IMR-90 (cell line): ENCODE results near the gene MTIF3. TPM values are rescaled to one million over a fixed set of nuclear protein-coding genes. Genes with fewer than 3 reads are reported as not detected.

Source experiments
- ATAC-seq: fragments of 200-7000 bp; cut with Tn5 transposase; 2 replicates; pipeline ENCODE4 v1.9.1; 2020; ENCODE audit warnings: low read depth, mild to moderate bottlenecking, moderate library complexity
- BruUV-seq: library from RNA; stranded (reverse); fragments of 400-500 nt; replicated peaks from 2 replicates; lab custom pipeline; 2021; lab: Mats Ljungman, UMichigan
- CTCF ChIA-PET: fragments of 300-600 bp; formaldehyde crosslinking; extraction: SDS; loops from one replicate; lab custom pipeline; 2021; ENCODE audit warnings: antibody characterized with exemption; lab: Yijun Ruan, JAX
- POLR2A ChIA-PET: fragments of 300-600 bp; sonication (Branson Sonifier 250); formaldehyde crosslinking; loops from one replicate; lab custom pipeline; 2022; ENCODE audit warnings: antibody characterized with exemption; ENCODE audit not compliant: unreplicated experiment; lab: Charles Lee
- DNase-seq: peaks from one replicate; pipeline ENCODE4 v3.0.0; 2013
- H2AFZ ChIP-seq: replicated peaks from 2 replicates; pipeline ENCODE3; 2013; ENCODE audit warnings: low read length, mild to moderate bottlenecking; ENCODE audit not compliant: poor library complexity
- H2AK5ac ChIP-seq: 2 replicates; pipeline ENCODE4 v1.6.1; 2013; ENCODE audit warnings: low read depth, low read length, inconsistent platforms
- H2AK9ac ChIP-seq: replicated peaks from 2 replicates; pipeline ENCODE3; 2013; ENCODE audit warnings: mild to moderate bottlenecking, low read depth, low read length, moderate library complexity; ENCODE audit not compliant: poor library complexity
- H2BK120ac ChIP-seq: 2 replicates; pipeline ENCODE4 v1.6.1; 2013; ENCODE audit warnings: low read depth, low read length, inconsistent platforms
- H2BK15ac ChIP-seq: 3 replicates; pipeline ENCODE4 v1.6.1; 2013; ENCODE audit warnings: low read depth, low read length, inconsistent platforms
- H2BK20ac ChIP-seq: 2 replicates; pipeline ENCODE4 v1.6.1; 2013; ENCODE audit warnings: low read depth, mild to moderate bottlenecking, inconsistent platforms, low read length, moderate library complexity
- H2BK5ac ChIP-seq: 2 replicates; pipeline ENCODE4 v1.6.1; 2013; ENCODE audit warnings: mild to moderate bottlenecking, low read depth, low read length, inconsistent platforms; ENCODE audit not compliant: poor library complexity, severe bottlenecking
- H3K14ac ChIP-seq: replicated peaks from 2 replicates; pipeline ENCODE4 v1.6.1; 2013; ENCODE audit warnings: low read depth, low read length, inconsistent platforms
- H3K18ac ChIP-seq: 2 replicates; pipeline ENCODE4 v1.6.1; 2013; ENCODE audit warnings: low read depth, low read length, control low read depth
- H3K23ac ChIP-seq: 2 replicates; pipeline ENCODE4 v1.6.1; 2013; ENCODE audit warnings: low read depth, low read length, inconsistent platforms
- H3K27ac ChIP-seq: 2 replicates; pipeline ENCODE4 v1.5.1; 2013; ENCODE audit warnings: mild to moderate bottlenecking, control low read depth, low read length; ENCODE audit not compliant: insufficient read depth
- H3K27me3 ChIP-seq: 2 replicates; pipeline ENCODE4 v1.6.1; 2013; ENCODE audit warnings: low read length; ENCODE audit not compliant: control insufficient read depth, insufficient read depth
- H3K36me3 ChIP-seq: 2 replicates; pipeline ENCODE4 v1.6.1; 2013; ENCODE audit warnings: low read length, mixed read lengths; ENCODE audit not compliant: control insufficient read depth, insufficient read depth
- H3K4ac ChIP-seq: 2 replicates; pipeline ENCODE4 v1.6.1; 2013; ENCODE audit warnings: low read depth, low read length, inconsistent platforms
- H3K4me1 ChIP-seq: 2 replicates; pipeline ENCODE4 v1.6.1; 2013; ENCODE audit warnings: low read length, mixed read lengths; ENCODE audit not compliant: control insufficient read depth, insufficient read depth
- H3K4me2 ChIP-seq: 2 replicates; pipeline ENCODE4 v1.6.1; 2013; ENCODE audit warnings: low read depth, mild to moderate bottlenecking, control low read depth, low read length, moderate library complexity
- H3K4me3 ChIP-seq: 2 replicates; pipeline ENCODE4 v1.5.1; 2013; ENCODE audit warnings: low read depth, mild to moderate bottlenecking, control low read depth, low read length, moderate library complexity; ENCODE audit not compliant: insufficient read depth
- H3K56ac ChIP-seq: 2 replicates; pipeline ENCODE4 v1.6.1; 2013; ENCODE audit warnings: low read length, inconsistent platforms; ENCODE audit not compliant: insufficient read depth; ENCODE audit errors: extremely low read depth
- H3K79me1 ChIP-seq, 2 experiments: 2 replicates each; pipeline ENCODE4 v1.6.1; 2013; ENCODE audit warnings: low read length in 2 of 2, inconsistent platforms in 1 of 2, low read depth in 1 of 2
- H3K9ac ChIP-seq: 2 replicates; pipeline ENCODE4 v1.6.1; 2013; ENCODE audit warnings: low read depth, low read length, control low read depth
- H3K9me1 ChIP-seq: 2 replicates; pipeline ENCODE4 v1.6.1; 2013; ENCODE audit warnings: low read length, inconsistent platforms; ENCODE audit not compliant: insufficient read depth
- H3K9me3 ChIP-seq: 2 replicates; pipeline ENCODE4 v1.6.1; 2013; ENCODE audit warnings: low read length; ENCODE audit not compliant: control insufficient read depth, insufficient read depth
- H4K20me1 ChIP-seq: 2 replicates; pipeline ENCODE4 v1.6.1; 2013; ENCODE audit warnings: low read length, inconsistent platforms; ENCODE audit not compliant: insufficient read depth
- H4K5ac ChIP-seq: 2 replicates; pipeline ENCODE4 v1.6.1; 2013; ENCODE audit warnings: mild to moderate bottlenecking, low read depth, low read length, control low read depth
- H4K8ac ChIP-seq, 2 experiments: 2 replicates each; pipeline ENCODE4 v1.6.1; 2013; ENCODE audit warnings: low read depth in 2 of 2, low read length in 2 of 2, control low read depth in 1 of 2, inconsistent platforms in 1 of 2
- H4K91ac ChIP-seq: 2 replicates; pipeline ENCODE4 v1.6.1; 2013; ENCODE audit warnings: low read depth, low read length, inconsistent platforms; ENCODE audit not compliant: insufficient read depth
- BHLHE40 ChIP-seq: fragments of 150-350 bp; IDR thresholded peaks from 2 replicates; pipeline ENCODE4 v1.6.1; 2016; ENCODE audit warnings: mild to moderate bottlenecking, low read depth, low read length
- CHD1 ChIP-seq: IDR thresholded peaks from 2 replicates; pipeline ENCODE4 v1.6.1; 2012; ENCODE audit warnings: low read depth, low read length, improper control_type of control experiment
- CTCF ChIP-seq: conservative IDR thresholded peaks from 2 replicates; pipeline ENCODE4 v1.5.1; 2012; ENCODE audit warnings: mild to moderate bottlenecking, low read depth, low read length, improper control_type of control experiment
- ELK1 ChIP-seq: fragments of 150-350 bp; IDR thresholded peaks from 2 replicates; pipeline ENCODE4 v1.6.1; 2016; ENCODE audit warnings: low read depth, mild to moderate bottlenecking, low read length, moderate library complexity, borderline replicate concordance
- FOS ChIP-seq: fragments of 150-350 bp; IDR thresholded peaks from 2 replicates; pipeline ENCODE4 v1.6.1; 2016; ENCODE audit warnings: low read depth, low read length
- MAFK ChIP-seq: IDR thresholded peaks from 2 replicates; pipeline ENCODE4 v1.6.1; 2012; ENCODE audit warnings: low read depth, low read length, improper control_type of control experiment
- MAZ ChIP-seq: IDR thresholded peaks from 2 replicates; pipeline ENCODE4 v1.6.1; 2012; ENCODE audit warnings: low read depth, mild to moderate bottlenecking, low read length, improper control_type of control experiment, moderate library complexity, borderline replicate concordance
- MXI1 ChIP-seq: IDR thresholded peaks from 2 replicates; pipeline ENCODE4 v1.6.1; 2012; ENCODE audit warnings: low read depth, mild to moderate bottlenecking, low read length, moderate library complexity, borderline replicate concordance
- NFE2L2 ChIP-seq: fragments of 150-350 bp; IDR thresholded peaks from 2 replicates; pipeline ENCODE4 v1.6.1; 2016; ENCODE audit warnings: low read depth, mild to moderate bottlenecking, low read length
- POLR2A ChIP-seq: IDR thresholded peaks from 2 replicates; pipeline ENCODE4 v1.6.1; 2012; ENCODE audit warnings: mild to moderate bottlenecking, low read depth, low read length
- RAD21 ChIP-seq: IDR thresholded peaks from 2 replicates; pipeline ENCODE4 v1.6.1; 2012; ENCODE audit warnings: low read length, improper control_type of control experiment
- RFX5 ChIP-seq: IDR thresholded peaks from 2 replicates; pipeline ENCODE4 v1.8.0; 2012; ENCODE audit warnings: low read depth, mild to moderate bottlenecking, low read length, moderate library complexity
- SMC3 ChIP-seq: fragments of 150-350 bp; IDR thresholded peaks from 2 replicates; pipeline ENCODE4 v1.6.1; 2016; ENCODE audit warnings: low read depth, mild to moderate bottlenecking, antibody characterized with exemption, low read length, moderate library complexity
- USF2 ChIP-seq: fragments of 150-350 bp; IDR thresholded peaks from 2 replicates; pipeline ENCODE4 v1.6.1; 2017; ENCODE audit warnings: mild to moderate bottlenecking, antibody characterized with exemption, low read length, low read depth
- WGBS, 2 experiments: methylation state at CpG; one replicate each; pipeline versions ENCODE4 v1.1.5 to v1.1.7; 2013; ENCODE audit warnings: missing lambda C conversion rate in 2 of 2; ENCODE audit not compliant: insufficient read length in 1 of 2; ENCODE audit errors: extremely low coverage in 2 of 2; 5-methylcytosine and 5-hydroxymethylcytosine counted together
- dilution Hi-C: fragments of 300-500 bp; cut with HindIII; formaldehyde crosslinking; loops from one replicate; pipeline ENCODE4 v1.14.3; 2018; ENCODE audit warnings: low sequenced_read_pairs; ENCODE audit not compliant: unreplicated experiment
- in situ Hi-C: fragments of 300-500 bp; cut with MboI; formaldehyde crosslinking; loops from 3 replicates; pipeline ENCODE4 v1.14.3; 2019; ENCODE audit warnings: low sequenced_read_pairs, inconsistent platforms, mixed read lengths
- intact Hi-C: fragments of 100-400 bp; cut with micrococcal nuclease; formaldehyde crosslinking; loops from 2 replicates; pipeline ENCODE4 v1.10.0; 2022
- polyA plus RNA-seq, 3 experiments: library from polyadenylated mRNA; depleted of rRNA; stranded (reverse); fragments of >200 nt; gene quantifications; 2 replicates each; pipeline ENCODE4 v1.2.3, GENCODE V29; 2012; ENCODE audit warnings: low replicate concordance in 1 of 3
- total RNA-seq: library from RNA; depleted of rRNA; stranded (reverse); fragments of >200 nt; gene quantifications from 2 replicates; pipeline ENCODE4 v1.2.3, GENCODE V29; 2012

Gene MTIF3
- total and polyA plus RNA-seq, 2 of the 4 experiments (the other 2 are of a cell fraction), result 31.7 to 41.0 TPM

- Histone ChIP-seq H3K4me1 (no peaks in the 10 kb centered on the region), H3K9ac (no peak overlapping the region), H3K9me3 (no peaks in the 10 kb centered on the region), H2AK9ac (no peak overlapping the region), H3K79me1 (peaks cover 0 to 16% of the 10 kb centered on the region in 2 experiments; a peak in 2 of 4 replicates), H4K20me1 (no peaks in the 10 kb centered on the region), H2BK15ac (no peak overlapping the region), H3K4me3 (no peak overlapping the region), H3K36me3 (peaks cover 35% of the 10 kb centered on the region), H3K14ac (no peak overlapping the region), H3K4ac (no peak overlapping the region), H3K4me2 (no peak overlapping the region), H3K27me3 (no peaks in the 10 kb centered on the region), H3K56ac (no peak overlapping the region), H4K8ac (no peak overlapping the region), H3K23ac (no peak overlapping the region), H4K91ac (no peak overlapping the region), H3K9me1 (no peaks in the 10 kb centered on the region), H3K27ac (no peak overlapping the region), H2BK120ac (no peak overlapping the region), H2AFZ (no peak overlapping the region), H2BK20ac (no peak overlapping the region), H3K18ac (no peak overlapping the region), H2BK5ac (no peak overlapping the region), H2AK5ac (no peak overlapping the region), H4K5ac (no peak overlapping the region)
- in situ Hi-C loops, result no loop called here
- 100% methylated on average over 1 of the region's 2 CpGs; no CpG with 5 or more reads in 1 of the 2 experiments for whole genome bisulfite sequencing, 2 experiments
- ChIA-PET CTCF (no interaction called here), POLR2A (no interaction called here)
- dilution Hi-C loops, result no loop called here
- no peak for ATAC-seq
- intact Hi-C loops, result no loop called here
- DNase-seq, result no peak
- TF ChIP-seq RAD21, result no peak
- no peak for TF ChIP-seq MAZ
- TF ChIP-seq CHD1, result no peak
- TF ChIP-seq NFE2L2, result no peak
- TF ChIP-seq CTCF, result no peak
- TF ChIP-seq POLR2A, result no peak
- TF ChIP-seq BHLHE40, result no peak
- TF ChIP-seq USF2, result no peak
- no peak for TF ChIP-seq MXI1
- TF ChIP-seq SMC3, result no peak
- TF ChIP-seq FOS, result no peak
- no peak for TF ChIP-seq ELK1
- TF ChIP-seq RFX5, result no peak
- no peak for TF ChIP-seq MAFK
- no TSS peak for BruUV-seq
Observed at GRCh38 chr13:27437126-27437525, 13.2 kb downstream of the MTIF3 start.
